DND-41 (cell line): ENCODE measurements around the gene INPP4A.
A peak's percentile ranks its signal among the peaks of the same experiment; 100 is the strongest.

Experiments used
- ATAC-seq: fragments of 200-7000 bp; cut with Tn5 transposase; 3 replicates; pipeline ENCODE4 v1.9.1; 2021; ENCODE audit warnings: low read depth; ENCODE audit not compliant: insufficient read depth
- DNase-seq: peaks from one replicate; pipeline ENCODE4 v3.0.0-alpha.2; 2020
- H2AFZ ChIP-seq: 2 replicates; pipeline ENCODE4 v1.6.0; 2012; ENCODE audit warnings: low read depth, low read length
- H3K27ac ChIP-seq: 2 replicates; pipeline ENCODE4 v1.5.1; 2012; ENCODE audit warnings: low read length, inconsistent platforms
- H3K27me3 ChIP-seq: fragments of 200-600 bp; sonication (generic); 2 replicates; pipeline ENCODE4 v1.6.0; 2012; ENCODE audit warnings: low read length, mild to moderate bottlenecking, inconsistent platforms; ENCODE audit not compliant: insufficient read depth, poor library complexity
- H3K36me3 ChIP-seq: 2 replicates; pipeline ENCODE4 v1.5.1; 2012; ENCODE audit warnings: low read length, inconsistent platforms; ENCODE audit not compliant: insufficient read depth
- H3K4me1 ChIP-seq: 2 replicates; pipeline ENCODE4 v1.5.1; 2012; ENCODE audit warnings: mild to moderate bottlenecking, low read length; ENCODE audit not compliant: insufficient read depth
- H3K4me2 ChIP-seq: 2 replicates; pipeline ENCODE4 v1.6.0; 2012; ENCODE audit warnings: mild to moderate bottlenecking, moderate library complexity, low read length, inconsistent platforms; ENCODE audit not compliant: insufficient read depth
- H3K4me3 ChIP-seq, 2 experiments: fragments of 200-600 bp in 1 of 2; shearing (Covaris generic) in 1 of 2; 2 replicates each; pipeline ENCODE4 v1.5.1; 2012 to 2016; ENCODE audit warnings: inconsistent platforms in 2 of 2, low read length in 2 of 2, mild to moderate bottlenecking in 2 of 2, low read depth in 1 of 2, moderate library complexity in 1 of 2
- H3K79me2 ChIP-seq: 2 replicates; pipeline ENCODE4 v1.6.0; 2012; ENCODE audit warnings: low read length, inconsistent platforms; ENCODE audit not compliant: insufficient read depth
- H3K9ac ChIP-seq: 2 replicates; pipeline ENCODE4 v1.6.0; 2012; ENCODE audit warnings: low read depth, mild to moderate bottlenecking, inconsistent platforms, low read length, moderate library complexity
- H3K9me3 ChIP-seq: 2 replicates; pipeline ENCODE4 v1.5.1; 2012; ENCODE audit warnings: low read length, moderate library complexity, mild to moderate bottlenecking, inconsistent platforms; ENCODE audit not compliant: insufficient read depth, severe bottlenecking
- H4K20me1 ChIP-seq: 2 replicates; pipeline ENCODE4 v1.6.0; 2012; ENCODE audit warnings: low read length; ENCODE audit not compliant: insufficient read depth
- EZH2 ChIP-seq: IDR thresholded peaks from 3 replicates; pipeline ENCODE4 v1.6.1; 2012; ENCODE audit warnings: borderline replicate concordance, low read depth, mild to moderate bottlenecking, moderate library complexity, low read length, inconsistent platforms; ENCODE audit not compliant: severe bottlenecking
- TF ChIP-seq, protein P1 (sequence below): IDR thresholded peaks from 2 replicates; pipeline ENCODE4 v1.5.1; 2012; ENCODE audit warnings: borderline replicate concordance, low read length, moderate library complexity, mild to moderate bottlenecking; ENCODE audit not compliant: poor library complexity, severe bottlenecking; ENCODE audit errors: extremely low read depth

INPP4A gene

GRCh38 chr2:98445683-98446581, 1.3 kb downstream of the INPP4A start:
- 0 out of 3 replicates have a peak, but pooled peaks have one; percentile 11 for ATAC-seq

DNA sequence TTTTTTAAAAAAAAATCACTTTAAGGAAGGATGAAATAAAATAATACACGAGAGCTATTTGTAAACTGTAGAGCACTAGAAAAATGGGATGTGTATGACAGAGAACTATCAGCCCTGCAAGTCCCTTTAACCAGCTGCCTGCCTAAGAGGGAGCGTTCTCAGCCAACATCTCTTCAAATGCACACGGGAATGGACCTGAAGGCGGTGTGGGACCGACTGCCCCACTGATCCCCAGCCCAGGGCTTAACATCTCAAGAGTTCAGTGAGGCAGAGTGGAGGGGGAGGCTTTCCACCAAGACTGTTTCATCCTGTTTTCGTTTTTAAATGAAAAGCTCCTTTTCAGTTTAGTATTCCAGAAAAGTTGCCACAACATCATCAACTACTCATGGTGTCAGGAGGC, 2.2 kb downstream of the INPP4A start:
- peak overlapping the region in 1 of 2 experiments; percentile 73; a peak in 2 of 4 replicates for H3K4me3 ChIP-seq

More at GRCh38 chr2:98445683-98446581, 1.3 kb downstream of the INPP4A start:
- Histone ChIP-seq H3K9ac (peak overlapping the region; percentile 77), H3K79me2 (peaks cover 58% of the 10 kb centered on the region), H3K36me3 (no peaks in the 10 kb centered on the region), H4K20me1 (peaks cover 28% of the 10 kb centered on the region; the same call in 1 of the 2 replicates), H3K27ac (peak overlapping the region; percentile 71), H3K4me2 (peak overlapping the region; percentile 94), H3K9me3 (no peaks in the 10 kb centered on the region), H3K27me3 (no peaks in the 10 kb centered on the region), H3K4me3 (peak overlapping the region; percentile 73 to 77), H2AFZ (peak overlapping the region; percentile 57), H3K4me1 (peaks cover 53% of the 10 kb centered on the region)
- TF ChIP-seq, protein P1, sequence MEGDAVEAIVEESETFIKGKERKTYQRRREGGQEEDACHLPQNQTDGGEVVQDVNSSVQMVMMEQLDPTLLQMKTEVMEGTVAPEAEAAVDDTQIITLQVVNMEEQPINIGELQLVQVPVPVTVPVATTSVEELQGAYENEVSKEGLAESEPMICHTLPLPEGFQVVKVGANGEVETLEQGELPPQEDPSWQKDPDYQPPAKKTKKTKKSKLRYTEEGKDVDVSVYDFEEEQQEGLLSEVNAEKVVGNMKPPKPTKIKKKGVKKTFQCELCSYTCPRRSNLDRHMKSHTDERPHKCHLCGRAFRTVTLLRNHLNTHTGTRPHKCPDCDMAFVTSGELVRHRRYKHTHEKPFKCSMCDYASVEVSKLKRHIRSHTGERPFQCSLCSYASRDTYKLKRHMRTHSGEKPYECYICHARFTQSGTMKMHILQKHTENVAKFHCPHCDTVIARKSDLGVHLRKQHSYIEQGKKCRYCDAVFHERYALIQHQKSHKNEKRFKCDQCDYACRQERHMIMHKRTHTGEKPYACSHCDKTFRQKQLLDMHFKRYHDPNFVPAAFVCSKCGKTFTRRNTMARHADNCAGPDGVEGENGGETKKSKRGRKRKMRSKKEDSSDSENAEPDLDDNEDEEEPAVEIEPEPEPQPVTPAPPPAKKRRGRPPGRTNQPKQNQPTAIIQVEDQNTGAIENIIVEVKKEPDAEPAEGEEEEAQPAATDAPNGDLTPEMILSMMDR: no peak
- no peak for TF ChIP-seq EZH2
- DNase-seq: no peak

GRCh38 chr2:98448441-98449145, 3.9 kb downstream of the INPP4A start:
- H3K4me2 ChIP-seq: peak overlapping the region; percentile 59

More for the DNA sequence above, 2.2 kb downstream of the INPP4A start:
- peak overlapping the region; percentile 51 for H3K27ac ChIP-seq
- H3K4me1 ChIP-seq: peaks cover 57% of the 10 kb centered on the region
- no peak overlapping the region for H2AFZ ChIP-seq
- peak overlapping the region; percentile 77 for H3K9ac ChIP-seq
- no peaks in the 10 kb centered on the region for H3K9me3 ChIP-seq
- DNase-seq (no peak), ATAC-seq (no peak)
- peaks cover 37% of the 10 kb centered on the region for H4K20me1 ChIP-seq
- no peaks in the 10 kb centered on the region for H3K27me3 ChIP-seq
- H3K79me2 ChIP-seq: peaks cover 67% of the 10 kb centered on the region
- peak overlapping the region; percentile 94 for H3K4me2 ChIP-seq
- TF ChIP-seq, protein P1: no peak
- TF ChIP-seq EZH2: no peak
- no peaks in the 10 kb centered on the region for H3K36me3 ChIP-seq

More at GRCh38 chr2:98448441-98449145, 3.9 kb downstream of the INPP4A start:
- Histone ChIP-seq H3K4me3 (peak overlapping the region in 1 of 2 experiments; percentile 40; a peak in 1 of 4 replicates), H2AFZ (no peak overlapping the region), H3K4me1 (peaks cover 64% of the 10 kb centered on the region), H3K36me3 (no peaks in the 10 kb centered on the region), H3K27me3 (no peaks in the 10 kb centered on the region), H3K9me3 (no peaks in the 10 kb centered on the region), H3K79me2 (peaks cover 84% of the 10 kb centered on the region), H3K27ac (peak overlapping the region; percentile 61), H3K9ac (peak overlapping the region; percentile 13), H4K20me1 (peaks cover 51% of the 10 kb centered on the region)
- ATAC-seq (peak; percentile 68), DNase-seq (peak; percentile 66)
- no peak for TF ChIP-seq EZH2
- TF ChIP-seq, protein P1: no peak
